T-cell (primary cell): Measurements from ENCODE around the gene EYA2. TPM values are rescaled to one million over a fixed set of nuclear protein-coding genes. Genes with fewer than 3 reads are reported as not detected.
"Not testable (repeated sequence)": the region's sequence is repeated elsewhere in the genome, so short reads cannot be mapped to it uniquely, and the experiment has no call there.

Experiments used
- ATAC-seq, 4 experiments: fragments of 200-7000 bp in 3 of 4; fragments of 150-1000 bp in 1 of 4; cut with Tn5 transposase; replicated peaks in 1 of 4; 1 replicate in 3 of 4; 2 replicates in 1 of 4; pipeline ENCODE4 v1.10.0; 2021; ENCODE audit warnings: moderate library complexity in 3 of 4, mild to moderate bottlenecking in 2 of 4, moderate number of reproducible peaks in 1 of 4
- CTCF ChIA-PET, 2 donors: fragments of 300-600 bp; sonication (Branson Sonifier 250); formaldehyde crosslinking; loops; one replicate each; lab custom pipeline; 2022; ENCODE audit warnings: antibody characterized with exemption in 2 of 2; lab: Charles Lee
- POLR2A ChIA-PET, 2 donors: fragments of 300-600 bp; sonication (Branson Sonifier 250); formaldehyde crosslinking; loops; one replicate each; lab custom pipeline; 2022; ENCODE audit warnings: antibody characterized with exemption in 2 of 2; lab: Charles Lee
- DNase-seq, 35 experiments: peaks; one replicate each; pipeline versions ENCODE4 v3.0.0 to v3.0.0-alpha.2; 2013 to 2023
- H3K27ac ChIP-seq: one replicate; pipeline ENCODE4 v1.5.1; 2013; ENCODE audit warnings: low read length
- H3K27me3 ChIP-seq, 2 experiments: replicated peaks in 1 of 2; 1 replicate in 1 of 2; 2 replicates in 1 of 2; pipeline versions ENCODE4 v1.6.1 to v1.7.0; 2013; ENCODE audit warnings: low read length in 1 of 2, mixed read lengths in 1 of 2; ENCODE audit not compliant: control insufficient read depth in 2 of 2, insufficient read depth in 2 of 2; ENCODE audit errors: extremely low read depth in 1 of 2
- H3K36me3 ChIP-seq, 2 donors: 1 replicate in 1 of 2; 2 replicates in 1 of 2; pipeline versions ENCODE4 v1.6.1 to v1.7.0; 2013; ENCODE audit warnings: low read length in 1 of 2; ENCODE audit not compliant: control insufficient read depth in 2 of 2, insufficient read depth in 1 of 2; ENCODE audit errors: extremely low read depth in 1 of 2
- H3K4me1 ChIP-seq, 2 experiments: 1 replicate in 1 of 2; 2 replicates in 1 of 2; pipeline versions ENCODE4 v1.6.1 to v1.7.0; 2013; ENCODE audit warnings: low read length in 2 of 2, mixed read lengths in 1 of 2; ENCODE audit not compliant: insufficient read depth in 2 of 2, control insufficient read depth in 1 of 2; ENCODE audit errors: extremely low read depth in 1 of 2
- H3K4me3 ChIP-seq, 2 donors: 1 replicate in 1 of 2; 2 replicates in 1 of 2; pipeline versions ENCODE4 v1.5.1 to v1.7.0; 2013; ENCODE audit warnings: mild to moderate bottlenecking in 2 of 2, low read length in 1 of 2, moderate library complexity in 1 of 2; ENCODE audit not compliant: control insufficient read depth in 1 of 2; ENCODE audit errors: extremely low read depth in 1 of 2
- H3K9me3 ChIP-seq: 2 replicates; pipeline ENCODE4 v1.7.0; 2013
- H3K27ac Mint-ChIP-seq, 2 donors: one replicate each; pipeline ENCODE4 v1.8.0; 2020 to 2021; ENCODE audit warnings: mild to moderate bottlenecking in 2 of 2, mixed read lengths in 2 of 2
- H3K27me3 Mint-ChIP-seq, 2 donors: one replicate each; pipeline ENCODE4 v1.8.0; 2021 to 2022; ENCODE audit warnings: mixed read lengths in 2 of 2
- H3K36me3 Mint-ChIP-seq: one replicate; pipeline ENCODE4 v1.8.0; 2021; ENCODE audit warnings: mixed read lengths
- H3K4me1 Mint-ChIP-seq, 3 donors: one replicate each; pipeline ENCODE4 v1.8.0; 2020 to 2022; ENCODE audit warnings: mixed read lengths in 3 of 3, mild to moderate bottlenecking in 1 of 3
- H3K4me3 Mint-ChIP-seq, 3 donors: one replicate each; pipeline ENCODE4 v1.8.0; 2020 to 2022; ENCODE audit warnings: mild to moderate bottlenecking in 3 of 3, mixed read lengths in 3 of 3, moderate library complexity in 3 of 3
- H3K9me3 Mint-ChIP-seq, 3 donors: one replicate each; pipeline ENCODE4 v1.8.0; 2020 to 2022; ENCODE audit warnings: mixed read lengths in 3 of 3
- WGBS: methylation state at CpG from one replicate; pipeline ENCODE4 v1.1.5; 2013; ENCODE audit warnings: missing lambda C conversion rate; ENCODE audit not compliant: insufficient coverage; 5-methylcytosine and 5-hydroxymethylcytosine counted together
- total RNA-seq, 35 experiments: library from RNA in 6 of 35; stranded (reverse) in 6 of 35; fragments of 120-200 nt in 1 of 35; gene quantifications; one replicate each; pipeline versions ENCODE4 v1.2.1 to v1.2.4 and lab custom pipeline; 2013 to 2026

Gene EYA2
- total RNA-seq, 5 donors from 2014 or later (not counting 1 experiment from before 2014, with no cell fraction given): not detected

- Mint-ChIP-seq H3K27me3 (peaks cover 12 to 25% of the 10 kb centered on the region in 2 donors), H3K4me3 (no peak overlapping the region), H3K36me3 (no peaks in the 10 kb centered on the region), H3K27ac (no peak overlapping the region), H3K4me1 (no peaks in the 10 kb centered on the region), H3K9me3 (peaks cover 3 to 4% (median 3%) of the 10 kb centered on the region in 3 donors)
- CTCF ChIA-PET: no interaction called here
- Histone ChIP-seq H3K27me3 (peaks cover 0 to 20% of the 10 kb centered on the region in 2 experiments), H3K36me3 (no peaks in the 10 kb centered on the region), H3K27ac (no peak overlapping the region), H3K4me3 (no peak overlapping the region), H3K9me3 (no peaks in the 10 kb centered on the region), H3K4me1 (no peaks in the 10 kb centered on the region)
- POLR2A ChIA-PET: no interaction called here
- ATAC-seq (no peak), DNase-seq (no peak)
- WGBS: 73% methylated on average over 7 of the region's 11 CpGs
Measured at GRCh38 chr20:46960536-46960935, 65.9 kb downstream of the EYA2 start.

GRCh38 chr20:46961968-46962367, 67.3 kb downstream of the EYA2 start:
- H3K4me1 Mint-ChIP-seq, H3K36me3 Mint-ChIP-seq, H3K4me3 Mint-ChIP-seq, H3K9me3 ChIP-seq, H3K27ac ChIP-seq, H3K36me3 ChIP-seq, CTCF ChIA-PET, H3K4me1 ChIP-seq, H3K27ac Mint-ChIP-seq, DNase-seq, POLR2A ChIA-PET, H3K9me3 Mint-ChIP-seq, H3K4me3 ChIP-seq, ATAC-seq: not testable (repeated sequence)
- WGBS: no CpG with 5 or more reads among the region's 4 CpGs
- H3K27me3 Mint-ChIP-seq: peaks cover 12 to 25% of the 10 kb centered on the region in 2 donors
- H3K27me3 ChIP-seq: peaks cover 0 to 22% of the 10 kb centered on the region in 2 experiments

DNA sequence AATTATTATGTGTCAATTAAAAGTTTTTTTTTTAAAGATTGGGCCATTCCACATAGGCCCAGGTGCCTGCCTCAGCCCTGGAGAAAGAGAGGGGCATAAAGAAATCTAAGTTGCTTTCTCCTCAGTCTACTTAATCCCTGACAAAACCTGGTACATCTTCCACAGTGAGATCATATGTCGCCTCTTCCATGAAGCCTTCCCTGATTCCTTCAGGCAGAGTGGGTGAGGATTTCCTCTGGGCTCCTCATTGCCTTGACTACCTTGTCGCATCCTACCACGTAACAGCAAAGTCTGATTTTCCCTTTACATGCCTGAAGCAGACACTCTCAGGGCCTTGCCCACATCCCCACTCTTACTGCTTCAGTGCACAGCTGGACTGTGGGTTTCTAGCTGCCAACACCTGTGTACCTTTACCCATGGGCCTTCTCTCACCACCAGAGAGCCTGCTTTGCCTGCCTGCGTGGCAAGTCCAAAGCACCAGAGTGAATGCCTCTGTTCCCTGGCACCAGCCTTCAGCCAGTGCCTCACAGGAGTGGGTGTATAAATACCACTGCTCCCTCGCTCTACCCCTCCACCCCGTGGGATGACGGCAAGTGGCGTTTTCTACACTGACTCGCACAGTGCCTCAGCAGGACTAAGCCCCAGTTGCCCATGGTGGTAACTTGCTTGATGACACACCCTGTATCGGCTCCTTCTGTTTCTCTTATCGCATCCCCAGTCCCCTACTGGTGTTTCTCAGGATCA, 68.0 kb downstream of the EYA2 start:
- Mint-ChIP-seq H3K27ac (no peak overlapping the region), H3K9me3 (no peaks in the 10 kb centered on the region), H3K4me1 (no peaks in the 10 kb centered on the region), H3K27me3 (peaks cover 12 to 22% of the 10 kb centered on the region in 2 donors), H3K4me3 (no peak overlapping the region), H3K36me3 (no peaks in the 10 kb centered on the region)
- H3K9me3 ChIP-seq: no peaks in the 10 kb centered on the region
- no peak overlapping the region for H3K27ac ChIP-seq
- H3K4me1 ChIP-seq: no peaks in the 10 kb centered on the region
- ATAC-seq (no peak), DNase-seq (no peak)
- H3K36me3 ChIP-seq: no peaks in the 10 kb centered on the region
- POLR2A ChIA-PET: no interaction called here
- H3K27me3 ChIP-seq: peaks cover 0 to 22% of the 10 kb centered on the region in 2 experiments
- no peak overlapping the region for H3K4me3 ChIP-seq
- 68% methylated on average over 11 of the region's 11 CpGs for WGBS
- CTCF ChIA-PET: no interaction called here

DNA sequence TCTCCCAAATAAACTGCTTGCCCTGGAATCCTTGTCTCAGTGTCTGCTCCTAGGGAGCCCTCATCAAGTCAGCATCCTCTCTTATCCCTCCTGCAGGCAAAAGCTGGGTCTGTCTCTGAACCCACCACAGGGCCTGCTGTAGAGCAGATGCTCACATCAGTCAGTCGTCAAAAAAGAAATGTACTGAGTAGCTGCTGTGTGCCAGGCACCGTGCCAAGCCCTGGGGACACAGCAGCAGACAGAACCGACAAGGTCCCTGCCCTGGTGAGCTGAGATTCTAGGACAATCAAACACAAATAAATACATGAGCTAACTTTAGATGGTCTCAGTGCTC, 68.5 kb downstream of the EYA2 start:
- Mint-ChIP-seq H3K9me3 (no peaks in the 10 kb centered on the region), H3K27me3 (peaks cover 12 to 24% of the 10 kb centered on the region in 2 donors), H3K27ac (no peak overlapping the region), H3K36me3 (no peaks in the 10 kb centered on the region), H3K4me1 (no peaks in the 10 kb centered on the region), H3K4me3 (no peak overlapping the region)
- Histone ChIP-seq H3K4me1 (no peaks in the 10 kb centered on the region), H3K4me3 (no peak overlapping the region), H3K27ac (no peak overlapping the region), H3K27me3 (peaks cover 0 to 22% of the 10 kb centered on the region in 2 experiments), H3K9me3 (no peaks in the 10 kb centered on the region), H3K36me3 (no peaks in the 10 kb centered on the region)
- ATAC-seq: no peak
- CTCF ChIA-PET: no interaction called here
- 91% methylated on average over 1 of the region's 3 CpGs for WGBS
- POLR2A ChIA-PET: no interaction called here
- no peak for DNase-seq

- Histone ChIP-seq H3K36me3 (no peaks in the 10 kb centered on the region), H3K4me1 (no peaks in the 10 kb centered on the region), H3K9me3 (no peaks in the 10 kb centered on the region), H3K27me3 (peaks cover 0 to 22% of the 10 kb centered on the region in 2 experiments), H3K27ac (no peak overlapping the region), H3K4me3 (no peak overlapping the region)
- H3K9me3 Mint-ChIP-seq: no peaks in the 10 kb centered on the region
- CTCF ChIA-PET: no interaction called here
- H3K4me1 Mint-ChIP-seq: no peaks in the 10 kb centered on the region
- H3K27ac Mint-ChIP-seq: no peak overlapping the region
- no peak for DNase-seq
- H3K27me3 Mint-ChIP-seq: peaks cover 8 to 20% of the 10 kb centered on the region in 2 donors
- 80% methylated on average over 10 of the region's 13 CpGs for WGBS
- no peak overlapping the region for H3K4me3 Mint-ChIP-seq
- ATAC-seq: no peak
- H3K36me3 Mint-ChIP-seq: no peaks in the 10 kb centered on the region
- POLR2A ChIA-PET: no interaction called here
Measured at GRCh38 chr20:46963758-46964617, 69.3 kb downstream of the EYA2 start.

DNA sequence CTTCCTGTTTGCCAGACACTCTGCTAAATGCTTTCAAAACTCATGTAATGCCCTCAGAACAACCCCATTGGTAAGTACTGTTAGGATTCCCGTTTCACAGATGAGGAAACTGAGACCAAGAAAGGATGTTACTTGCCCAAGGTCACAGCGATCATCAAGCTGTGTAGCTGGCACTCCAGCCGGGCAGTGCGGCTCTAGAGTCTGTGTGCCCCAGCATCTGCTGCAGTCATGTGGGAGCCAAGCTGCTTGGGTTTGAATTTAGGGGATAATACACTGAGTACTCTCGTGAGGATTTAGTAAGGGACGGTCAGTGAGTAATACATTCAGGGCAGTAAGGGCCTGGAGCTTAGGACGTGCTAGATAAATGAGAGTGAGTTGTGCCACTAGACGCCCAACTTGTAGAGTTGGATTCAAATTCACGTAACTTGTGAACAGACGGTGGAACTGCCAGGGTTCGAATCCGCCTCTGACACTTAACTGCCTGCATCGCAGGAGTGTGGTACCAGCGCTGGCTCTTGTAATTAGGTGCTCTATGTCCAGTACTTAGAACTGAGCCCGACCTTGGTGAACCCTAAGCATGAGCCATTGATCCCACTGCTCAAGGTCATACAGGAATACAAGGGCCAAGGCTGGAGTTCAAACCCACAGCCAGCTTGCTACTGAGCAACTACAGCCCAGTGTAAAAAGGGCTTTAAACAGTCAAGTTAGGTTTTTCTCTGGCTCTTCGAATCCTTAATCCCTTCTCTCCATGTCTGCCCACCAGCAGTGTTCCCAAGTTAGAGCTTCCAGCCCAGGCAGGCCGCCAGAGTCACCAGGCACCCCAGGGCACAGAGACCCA, 70.2 kb downstream of the EYA2 start:
- Histone ChIP-seq H3K4me3 (no peak overlapping the region), H3K27me3 (peaks cover 0 to 14% of the 10 kb centered on the region in 2 experiments), H3K36me3 (no peaks in the 10 kb centered on the region), H3K27ac (no peak overlapping the region), H3K4me1 (no peaks in the 10 kb centered on the region), H3K9me3 (no peaks in the 10 kb centered on the region)
- CTCF ChIA-PET: no interaction called here
- Mint-ChIP-seq H3K36me3 (no peaks in the 10 kb centered on the region), H3K27me3 (peaks cover 4 to 18% of the 10 kb centered on the region in 2 donors), H3K27ac (no peak overlapping the region), H3K9me3 (no peaks in the 10 kb centered on the region), H3K4me1 (no peaks in the 10 kb centered on the region), H3K4me3 (no peak overlapping the region)
- 86% methylated on average over 15 of the region's 17 CpGs for WGBS
- POLR2A ChIA-PET: no interaction called here
- ATAC-seq: no peak
- DNase-seq: no peak
